Activated naive CD8-positive, alpha-beta T cell treated with anti-CD3 and anti-CD28 coated beads, Interleukin-2, amount 10 ng/mL, durations not matched to agents 7 days and 5 days (primary cell): ENCODE data around the gene CYTH4. TPM values are rescaled to one million over a fixed set of nuclear protein-coding genes. Genes with fewer than 3 reads are reported as not detected.
"Not testable (repeated sequence)": the region's sequence is repeated elsewhere in the genome, so short reads cannot be mapped to it uniquely, and the experiment has no call there.

Source experiments
- ATAC-seq: fragments of 150-1000 bp; cut with Tn5 transposase; one replicate; pipeline ENCODE4 v1.10.0; 2021; ENCODE audit warnings: low read depth, moderate library complexity
- POLR2A ChIA-PET: fragments of 350-600 bp; sonication (Branson Sonifier 250); formaldehyde crosslinking; loops from one replicate; lab custom pipeline; 2021; ENCODE audit warnings: antibody characterized with exemption; lab: Charles Lee
- DNase-seq: peaks from one replicate; pipeline ENCODE4 v3.0.0; 2021
- H3K27ac Mint-ChIP-seq: one replicate; pipeline ENCODE4 v1.8.0; 2022; ENCODE audit warnings: mild to moderate bottlenecking, mixed read lengths
- H3K27me3 Mint-ChIP-seq: one replicate; pipeline ENCODE4 v1.8.0; 2022; ENCODE audit warnings: mild to moderate bottlenecking, moderate library complexity, mixed read lengths
- H3K36me3 Mint-ChIP-seq: one replicate; pipeline ENCODE4 v1.8.0; 2021; ENCODE audit warnings: mild to moderate bottlenecking, mixed read lengths
- H3K4me1 Mint-ChIP-seq: one replicate; pipeline ENCODE4 v1.8.0; 2021; ENCODE audit warnings: mixed read lengths
- H3K4me3 Mint-ChIP-seq: one replicate; pipeline ENCODE4 v1.8.0; 2022; ENCODE audit warnings: mild to moderate bottlenecking, moderate library complexity, mixed read lengths
- H3K9me3 Mint-ChIP-seq: one replicate; pipeline ENCODE4 v1.8.0; 2021; ENCODE audit warnings: mixed read lengths
- total RNA-seq, 2 experiments: library from RNA; stranded (reverse); gene quantifications; one replicate each; pipeline ENCODE4 v1.2.3, GENCODE V29; 2021

The CYTH4 gene
- total RNA-seq, 2 experiments from 2014 or later: 149 to 157 TPM

GRCh38 chr22:37241351-37242142, 40.8 kb upstream of the CYTH4 start:
- Mint-ChIP-seq H3K4me3 (peak overlapping the region; percentile 100), H3K9me3 (no peaks in the 10 kb centered on the region), H3K27ac (peak overlapping the region; percentile 100), H3K27me3 (no peaks in the 10 kb centered on the region), H3K4me1 (peaks cover 57% of the 10 kb centered on the region), H3K36me3 (peaks cover 63% of the 10 kb centered on the region)
- no peak for ATAC-seq
- POLR2A ChIA-PET: interaction anchor here (0.5 to 11.0 kb wide), 28 partner anchors 10 to 812 kb away, joined by 3 to 424 read pairs (median 8); partner anchors contain the start of genes CYTH4, IL2RB, MFNG and NCF4
- DNase-seq: peak; percentile 71

GRCh38 chr22:37242395-37242918, 39.9 kb upstream of the CYTH4 start:
- ATAC-seq (peak; percentile 68), DNase-seq (peak; percentile 84)
- POLR2A ChIA-PET: interaction anchor here (0.7 to 11.0 kb wide), 30 partner anchors 11 to 392 kb away, joined by 3 to 424 read pairs (median 8); partner anchors contain the start of genes CYTH4, IL2RB, MFNG and NCF4
- Mint-ChIP-seq H3K36me3 (peaks cover 55% of the 10 kb centered on the region), H3K4me1 (peaks cover 50% of the 10 kb centered on the region), H3K4me3 (peak overlapping the region; percentile 100), H3K9me3 (no peaks in the 10 kb centered on the region), H3K27me3 (no peaks in the 10 kb centered on the region), H3K27ac (peak overlapping the region; percentile 100)

GRCh38 chr22:37243402-37244113, 38.8 kb upstream of the CYTH4 start:
- Mint-ChIP-seq H3K36me3 (peaks cover 45% of the 10 kb centered on the region), H3K4me1 (peaks cover 41% of the 10 kb centered on the region)

GRCh38 chr22:37244114-37244921, 38.0 kb upstream of the CYTH4 start, which contains the start of gene RAC2:
TSS of gene RAC2 (minus strand) at chr22:37244269. CDS start at chr22:37244148, 121 bp downstream.
- no peaks in the 10 kb centered on the region for H3K9me3 Mint-ChIP-seq
- POLR2A ChIA-PET: interaction anchor here (0.6 to 11.0 kb wide), 28 partner anchors 9 to 563 kb away, joined by 3 to 424 read pairs (median 8); partner anchors contain the start of genes CYTH4, GCAT, GGA1 and IL2RB
- H3K27me3 Mint-ChIP-seq: no peaks in the 10 kb centered on the region
- ATAC-seq: peak; percentile 64
- DNase-seq: peak; percentile 91
- H3K36me3 Mint-ChIP-seq: peaks cover 40% of the 10 kb centered on the region
- H3K4me1 Mint-ChIP-seq: peaks cover 33% of the 10 kb centered on the region
- peak within 1 kb of the TSS; percentile 100 for H3K4me3 Mint-ChIP-seq
- peak within 1 kb of the TSS; percentile 100 for H3K27ac Mint-ChIP-seq

More at GRCh38 chr22:37243402-37244113, 38.8 kb upstream of the CYTH4 start:
- Mint-ChIP-seq H3K27me3 (no peaks in the 10 kb centered on the region), H3K27ac (peak overlapping the region; percentile 100), H3K4me3 (peak overlapping the region; percentile 100), H3K9me3 (no peaks in the 10 kb centered on the region)
- POLR2A ChIA-PET: interaction anchor here (0.6 to 11.0 kb wide), 28 partner anchors 10 to 837 kb away, joined by 3 to 424 read pairs (median 8); partner anchors contain the start of genes CYTH4 and MFNG
- ATAC-seq (peak; percentile 2), DNase-seq (no peak)

GRCh38 chr22:37244922-37245722, 37.2 kb upstream of the CYTH4 start:
- DNase-seq: peak; percentile 47
- Mint-ChIP-seq H3K9me3 (no peaks in the 10 kb centered on the region), H3K36me3 (peaks cover 34% of the 10 kb centered on the region), H3K27me3 (no peaks in the 10 kb centered on the region), H3K27ac (peak overlapping the region; percentile 100), H3K4me3 (peak overlapping the region; percentile 100), H3K4me1 (peaks cover 25% of the 10 kb centered on the region)
- ATAC-seq: no peak
- POLR2A ChIA-PET: interaction anchor here (0.6 to 11.0 kb wide), 24 partner anchors 8 to 562 kb away, joined by 3 to 424 read pairs (median 8); partner anchors contain the start of genes CYTH4, GCAT, GGA1 and IL2RB

- DNase-seq (no peak), ATAC-seq (no peak)
- H3K27me3 Mint-ChIP-seq: no peaks in the 10 kb centered on the region
- POLR2A ChIA-PET: interaction anchor here (0.7 to 11.0 kb wide), 13 partner anchors 9 to 321 kb away, joined by 3 to 424 read pairs (median 26); partner anchors contain the start of genes CYTH4 and MFNG
- peak overlapping the region; percentile 100 for H3K27ac Mint-ChIP-seq
- H3K36me3 Mint-ChIP-seq: peaks cover 28% of the 10 kb centered on the region
- H3K4me1 Mint-ChIP-seq: peaks cover 19% of the 10 kb centered on the region
- peak overlapping the region; percentile 100 for H3K4me3 Mint-ChIP-seq
- H3K9me3 Mint-ChIP-seq: no peaks in the 10 kb centered on the region
These were observed 36.6 kb upstream of the CYTH4 start for GRCh38 chr22:37245740-37246139.

GRCh38 chr22:37248251-37248650, 34.1 kb upstream of the CYTH4 start:
- peaks cover 5% of the 10 kb centered on the region for H3K36me3 Mint-ChIP-seq
- H3K27me3 Mint-ChIP-seq: no peaks in the 10 kb centered on the region
- H3K4me1 Mint-ChIP-seq: peaks cover 14% of the 10 kb centered on the region
- H3K9me3 Mint-ChIP-seq: no peaks in the 10 kb centered on the region
- DNase-seq (no peak), ATAC-seq (no peak)
- POLR2A ChIA-PET: interaction anchor here (1.6 kb wide), 1 partner anchor 19 kb away, joined by 4 read pairs; no protein-coding TSS in a partner anchor
- no peak overlapping the region for H3K4me3 Mint-ChIP-seq
- H3K27ac Mint-ChIP-seq: no peak overlapping the region

GRCh38 chr22:37249986-37250385, 32.3 kb upstream of the CYTH4 start:
- Mint-ChIP-seq H3K4me3 (no peak overlapping the region), H3K9me3 (no peaks in the 10 kb centered on the region), H3K27ac (no peak overlapping the region), H3K4me1 (peaks cover 13% of the 10 kb centered on the region), H3K27me3 (peaks cover 3% of the 10 kb centered on the region), H3K36me3 (no peaks in the 10 kb centered on the region)
- no peak for ATAC-seq
- POLR2A ChIA-PET: no interaction called here
- DNase-seq: no peak

GRCh38 chr22:37251836-37252235, 30.5 kb upstream of the CYTH4 start:
- H3K27ac Mint-ChIP-seq, H3K4me3 Mint-ChIP-seq, POLR2A ChIA-PET, H3K27me3 Mint-ChIP-seq, H3K9me3 Mint-ChIP-seq, H3K36me3 Mint-ChIP-seq, ATAC-seq, DNase-seq: not testable (repeated sequence)
- peaks cover 16% of the 10 kb centered on the region for H3K4me1 Mint-ChIP-seq

GRCh38 chr22:37253126-37253660, 29.1 kb upstream of the CYTH4 start:
- POLR2A ChIA-PET: interaction anchor here (0.7 to 0.9 kb wide), 2 partner anchors 9 to 25 kb away, joined by 3 read pairs; partner anchors contain the start of gene RAC2
- Mint-ChIP-seq H3K36me3 (no peaks in the 10 kb centered on the region), H3K27ac (no peak overlapping the region), H3K9me3 (no peaks in the 10 kb centered on the region), H3K4me1 (peaks cover 18% of the 10 kb centered on the region), H3K4me3 (no peak overlapping the region), H3K27me3 (peaks cover 9% of the 10 kb centered on the region)
- ATAC-seq: no peak
- no peak for DNase-seq

GRCh38 chr22:37254209-37254866, 28.0 kb upstream of the CYTH4 start:
- POLR2A ChIA-PET: interaction anchor here (0.7 to 2.4 kb wide), 2 partner anchors 9 to 92 kb away, joined by 4 to 9 read pairs; partner anchors contain the start of gene RAC2
- Mint-ChIP-seq H3K27me3 (peaks cover 9% of the 10 kb centered on the region), H3K4me1 (peaks cover 19% of the 10 kb centered on the region), H3K27ac (no peak overlapping the region), H3K9me3 (no peaks in the 10 kb centered on the region), H3K36me3 (no peaks in the 10 kb centered on the region), H3K4me3 (no peak overlapping the region)
- DNase-seq (no peak), ATAC-seq (no peak)
